Sigmoid colon (tissue), 4 donors: ENCODE results near the gene CCDC185.

Experiments
- EP300 ChIP-seq, 4 donors: sonication (generic); formaldehyde crosslinking; IDR thresholded peaks; one replicate each; pipeline ENCODE4 v1.6.1; 2017; ENCODE audit warnings: antibody characterized with exemption in 4 of 4
- POLR2AphosphoS5 ChIP-seq, 4 donors: sonication (generic); formaldehyde crosslinking; IDR thresholded peaks; one replicate each; pipeline ENCODE4 v1.6.1; 2017; ENCODE audit warnings: antibody characterized with exemption in 4 of 4
- TF ChIP-seq, protein P1 (sequence below), 4 experiments: fragments of 450-650 bp in 3 of 4; fragments of 200-600 bp in 1 of 4; IDR thresholded peaks; one replicate each; pipeline ENCODE4 v1.5.1; 2016 to 2019; ENCODE audit warnings: antibody characterized with exemption in 4 of 4, mild to moderate bottlenecking in 3 of 4, moderate library complexity in 2 of 4

- TF ChIP-seq, protein P1, sequence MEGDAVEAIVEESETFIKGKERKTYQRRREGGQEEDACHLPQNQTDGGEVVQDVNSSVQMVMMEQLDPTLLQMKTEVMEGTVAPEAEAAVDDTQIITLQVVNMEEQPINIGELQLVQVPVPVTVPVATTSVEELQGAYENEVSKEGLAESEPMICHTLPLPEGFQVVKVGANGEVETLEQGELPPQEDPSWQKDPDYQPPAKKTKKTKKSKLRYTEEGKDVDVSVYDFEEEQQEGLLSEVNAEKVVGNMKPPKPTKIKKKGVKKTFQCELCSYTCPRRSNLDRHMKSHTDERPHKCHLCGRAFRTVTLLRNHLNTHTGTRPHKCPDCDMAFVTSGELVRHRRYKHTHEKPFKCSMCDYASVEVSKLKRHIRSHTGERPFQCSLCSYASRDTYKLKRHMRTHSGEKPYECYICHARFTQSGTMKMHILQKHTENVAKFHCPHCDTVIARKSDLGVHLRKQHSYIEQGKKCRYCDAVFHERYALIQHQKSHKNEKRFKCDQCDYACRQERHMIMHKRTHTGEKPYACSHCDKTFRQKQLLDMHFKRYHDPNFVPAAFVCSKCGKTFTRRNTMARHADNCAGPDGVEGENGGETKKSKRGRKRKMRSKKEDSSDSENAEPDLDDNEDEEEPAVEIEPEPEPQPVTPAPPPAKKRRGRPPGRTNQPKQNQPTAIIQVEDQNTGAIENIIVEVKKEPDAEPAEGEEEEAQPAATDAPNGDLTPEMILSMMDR (IDR thresholded peaks at IDR 0.05): no peak
- TF ChIP-seq POLR2AphosphoS5 (IDR thresholded peaks at IDR 0.05) (no peak), EP300 (IDR thresholded peaks at IDR 0.05) (no peak)
These were observed 32.3 kb downstream of the CCDC185 start for GRCh38 chr1:223425550-223425949.
